ENCODE measurements around the gene C3orf49.
A peak's percentile ranks its signal among the peaks of the same experiment; 100 is the strongest.

Gene C3orf49

DNA sequence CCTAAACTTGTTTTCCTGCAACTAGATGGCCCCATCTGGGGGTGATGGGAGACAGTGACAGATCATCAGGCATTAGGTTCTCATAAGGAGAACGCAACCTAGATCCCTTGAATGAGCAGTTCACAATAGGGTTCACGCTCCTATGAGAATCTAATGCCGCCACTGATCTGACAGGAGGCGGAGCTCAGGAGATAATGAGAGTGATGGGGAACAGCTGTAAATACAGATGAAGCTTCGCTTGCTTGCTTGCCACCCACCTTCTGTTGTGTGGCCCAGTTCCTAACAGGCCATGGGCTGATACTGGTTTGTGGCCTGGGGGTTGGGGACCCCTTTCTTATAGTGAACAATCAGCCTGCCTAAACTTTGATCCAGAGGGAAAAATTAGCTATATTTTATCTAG is 15.2 kb upstream of the C3orf49 start:
- Histone ChIP-seq H3K36me3 (replicated peaks in 1 of 2; ENCODE audit: control insufficient read depth in 2 of 2, insufficient read depth in 2 of 2, low read length in 2 of 2) (no peaks in the 10 kb centered on the region), H3K79me1 (ENCODE audit: low read depth, low read length) (no peaks in the 10 kb centered on the region), H3K4ac (ENCODE audit: low read length) (no peak overlapping the region), H3K9ac (ENCODE audit: low read depth, low read length, poor library complexity) (peak overlapping the region; percentile 10), H2BK5ac (ENCODE audit: low read length) (no peak overlapping the region), H3K18ac (ENCODE audit: low read length) (no peak overlapping the region), H2BK120ac (ENCODE audit: low read depth, low read length) (no peak overlapping the region), H2AFZ (ENCODE audit: low read length) (no peak overlapping the region), H2BK12ac (ENCODE audit: low read length) (no peak overlapping the region), H3K23ac (ENCODE audit: low read depth, low read length, poor library complexity) (no peak overlapping the region), H3K4me2 (ENCODE audit: insufficient read depth, low read length, poor library complexity, severe bottlenecking) (no peak overlapping the region), H3K9me3 (replicated peaks in 1 of 2; ENCODE audit: control insufficient read depth in 2 of 2, insufficient read depth in 1 of 2, low read depth in 1 of 2, low read length in 2 of 2) (no peaks in the 10 kb centered on the region), H3K14ac (ENCODE audit: low read length) (no peak overlapping the region), H4K8ac (ENCODE audit: low read depth, low read length) (no peak overlapping the region), H3K4me1 (ENCODE audit: control insufficient read depth in 2 of 2, insufficient read depth in 1 of 2, low read depth in 1 of 2, low read length in 2 of 2) (peaks cover 0 to 4% of the 10 kb centered on the region in 2 donors), H2BK15ac (ENCODE audit: low read length) (no peak overlapping the region), H4K91ac (ENCODE audit: low read depth, low read length, poor library complexity) (no peak overlapping the region), H3K27me3 (ENCODE audit: control insufficient read depth in 3 of 3, insufficient read depth in 3 of 3, low read depth in 1 of 3, low read length in 3 of 3) (no peaks in the 10 kb centered on the region), H3K4me3 (ENCODE audit: low read length in 2 of 2) (no peak overlapping the region), H2AK5ac (ENCODE audit: low read depth, low read length) (no peak overlapping the region), H3K27ac (replicated peaks; ENCODE audit: low read length) (no peak overlapping the region)
- no CpG with 5 or more reads among the region's 5 CpGs for WGBS, 2 donors (ENCODE audit: extremely low coverage in 2 of 2, insufficient read length in 2 of 2, insufficient replicate concordance in 1 of 2)
- no peak for DNase-seq (ENCODE audit: low spot score)

GRCh38 chr3:63807961-63808565 is 11.0 kb upstream of the C3orf49 start:
- no peaks in the 10 kb centered on the region for H3K9me3 ChIP-seq (replicated peaks in 1 of 2; ENCODE audit: control insufficient read depth in 2 of 2, insufficient read depth in 1 of 2, low read depth in 1 of 2, low read length in 2 of 2)
- no peak overlapping the region for H3K18ac ChIP-seq (ENCODE audit: low read length)
- no peak overlapping the region for H3K14ac ChIP-seq (ENCODE audit: low read length)
- H3K4me2 ChIP-seq (ENCODE audit: insufficient read depth, low read length, poor library complexity, severe bottlenecking) = no peak overlapping the region
- H2BK120ac ChIP-seq (ENCODE audit: low read depth, low read length) = no peak overlapping the region
- H3K4ac ChIP-seq (ENCODE audit: low read length) = no peak overlapping the region
- peaks cover 0 to 4% of the 10 kb centered on the region in 2 donors for H3K4me1 ChIP-seq (ENCODE audit: control insufficient read depth in 2 of 2, insufficient read depth in 1 of 2, low read depth in 1 of 2, low read length in 2 of 2)
- no peaks in the 10 kb centered on the region for H3K79me1 ChIP-seq (ENCODE audit: low read depth, low read length)
- H2AFZ ChIP-seq (ENCODE audit: low read length) = no peak overlapping the region
- H2BK15ac ChIP-seq (ENCODE audit: low read length) = no peak overlapping the region
- H3K4me3 ChIP-seq (ENCODE audit: low read length in 2 of 2) = no peak overlapping the region
- H3K23ac ChIP-seq (ENCODE audit: low read depth, low read length, poor library complexity) = no peak overlapping the region
- WGBS, 2 donors (ENCODE audit: extremely low coverage in 2 of 2, insufficient read length in 2 of 2, insufficient replicate concordance in 1 of 2) = no CpG with 5 or more reads among the region's 5 CpGs
- H3K27me3 ChIP-seq (ENCODE audit: control insufficient read depth in 3 of 3, insufficient read depth in 3 of 3, low read depth in 1 of 3, low read length in 3 of 3) = no peaks in the 10 kb centered on the region
- no peak overlapping the region for H2AK5ac ChIP-seq (ENCODE audit: low read depth, low read length)
- H3K27ac ChIP-seq (replicated peaks; ENCODE audit: low read length) = no peak overlapping the region
- H4K91ac ChIP-seq (ENCODE audit: low read depth, low read length, poor library complexity) = no peak overlapping the region
- no peak for DNase-seq (ENCODE audit: low spot score)
- H3K36me3 ChIP-seq (replicated peaks in 1 of 2; ENCODE audit: control insufficient read depth in 2 of 2, insufficient read depth in 2 of 2, low read length in 2 of 2) = no peaks in the 10 kb centered on the region
- H2BK12ac ChIP-seq (ENCODE audit: low read length) = no peak overlapping the region
- no peak overlapping the region for H2BK5ac ChIP-seq (ENCODE audit: low read length)
- H4K8ac ChIP-seq (ENCODE audit: low read depth, low read length) = no peak overlapping the region
- no peak overlapping the region for H3K9ac ChIP-seq (ENCODE audit: low read depth, low read length, poor library complexity)

DNA sequence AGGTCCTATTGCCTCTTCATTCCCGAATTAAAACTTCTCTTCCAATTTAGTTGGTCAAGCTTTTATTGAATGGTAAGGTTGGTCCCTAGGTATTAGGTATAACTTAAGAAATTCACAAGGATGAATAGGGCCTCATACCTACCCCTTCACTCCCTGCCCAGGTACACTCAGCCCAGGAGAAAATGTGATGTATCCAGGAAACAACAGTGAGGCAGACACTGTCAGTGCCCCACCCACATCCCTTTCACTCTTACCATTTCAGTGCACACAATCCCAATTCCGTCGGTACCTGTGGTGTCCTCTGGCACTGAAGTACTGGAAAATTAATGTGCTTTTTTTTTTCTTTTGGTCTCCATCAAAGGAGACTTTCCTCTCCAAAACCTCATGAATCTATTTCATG is 10.5 kb upstream of the C3orf49 start:
- Histone ChIP-seq H3K23ac (ENCODE audit: low read depth, low read length, poor library complexity) (no peak overlapping the region), H3K36me3 (replicated peaks in 1 of 2; ENCODE audit: control insufficient read depth in 2 of 2, insufficient read depth in 2 of 2, low read length in 2 of 2) (no peaks in the 10 kb centered on the region), H3K18ac (ENCODE audit: low read length) (no peak overlapping the region), H3K4ac (ENCODE audit: low read length) (no peak overlapping the region), H2AK5ac (ENCODE audit: low read depth, low read length) (no peak overlapping the region), H2BK15ac (ENCODE audit: low read length) (no peak overlapping the region), H3K4me2 (ENCODE audit: insufficient read depth, low read length, poor library complexity, severe bottlenecking) (no peak overlapping the region), H3K9me3 (replicated peaks in 1 of 2; ENCODE audit: control insufficient read depth in 2 of 2, insufficient read depth in 1 of 2, low read depth in 1 of 2, low read length in 2 of 2) (no peaks in the 10 kb centered on the region), H2AFZ (ENCODE audit: low read length) (no peak overlapping the region), H3K14ac (ENCODE audit: low read length) (no peak overlapping the region), H2BK5ac (ENCODE audit: low read length) (no peak overlapping the region), H4K8ac (ENCODE audit: low read depth, low read length) (no peak overlapping the region), H3K79me1 (ENCODE audit: low read depth, low read length) (no peaks in the 10 kb centered on the region), H3K4me1 (ENCODE audit: control insufficient read depth in 2 of 2, insufficient read depth in 1 of 2, low read depth in 1 of 2, low read length in 2 of 2) (peaks cover 2 to 4% of the 10 kb centered on the region in 2 donors), H3K27ac (replicated peaks; ENCODE audit: low read length) (no peak overlapping the region), H2BK120ac (ENCODE audit: low read depth, low read length) (no peak overlapping the region), H4K91ac (ENCODE audit: low read depth, low read length, poor library complexity) (no peak overlapping the region), H3K4me3 (ENCODE audit: low read length in 2 of 2) (no peak overlapping the region), H2BK12ac (ENCODE audit: low read length) (no peak overlapping the region), H3K27me3 (ENCODE audit: control insufficient read depth in 3 of 3, insufficient read depth in 3 of 3, low read depth in 1 of 3, low read length in 3 of 3) (no peaks in the 10 kb centered on the region), H3K9ac (ENCODE audit: low read depth, low read length, poor library complexity) (no peak overlapping the region)
- DNase-seq (ENCODE audit: low spot score) = no peak
- no CpG with 5 or more reads among the region's 3 CpGs for WGBS, 2 donors (ENCODE audit: extremely low coverage in 2 of 2, insufficient read length in 2 of 2, insufficient replicate concordance in 1 of 2)

DNA sequence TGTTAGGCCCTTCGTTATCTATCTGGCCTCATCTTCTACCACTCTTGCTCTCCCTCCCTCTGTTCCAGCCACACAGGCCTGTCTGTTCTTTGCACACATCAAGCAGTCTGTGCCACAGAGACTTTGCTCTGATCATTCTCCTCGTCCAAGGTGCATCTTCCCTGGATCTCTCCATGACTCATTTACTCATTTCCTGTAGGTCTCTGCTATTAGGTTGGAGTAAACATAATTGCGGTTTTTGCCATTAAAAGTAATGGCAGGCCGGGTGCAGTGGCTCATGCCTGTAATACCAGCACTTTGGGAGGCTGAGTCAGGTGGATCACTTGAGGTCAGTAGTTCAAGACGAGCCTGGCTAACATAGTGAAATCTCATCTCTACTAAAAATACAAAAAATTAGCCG is 9.5 kb upstream of the C3orf49 start:
- Histone ChIP-seq H3K79me1 (ENCODE audit: low read depth, low read length) (no peaks in the 10 kb centered on the region), H3K18ac (ENCODE audit: low read length) (no peak overlapping the region), H3K4me1 (ENCODE audit: control insufficient read depth in 2 of 2, insufficient read depth in 1 of 2, low read depth in 1 of 2, low read length in 2 of 2) (peaks cover 4 to 8% of the 10 kb centered on the region in 2 donors), H2BK120ac (ENCODE audit: low read depth, low read length) (no peak overlapping the region), H2AFZ (ENCODE audit: low read length) (no peak overlapping the region), H3K9me3 (replicated peaks in 1 of 2; ENCODE audit: control insufficient read depth in 2 of 2, insufficient read depth in 1 of 2, low read depth in 1 of 2, low read length in 2 of 2) (no peaks in the 10 kb centered on the region), H3K23ac (ENCODE audit: low read depth, low read length, poor library complexity) (no peak overlapping the region), H2AK5ac (ENCODE audit: low read depth, low read length) (no peak overlapping the region), H4K8ac (ENCODE audit: low read depth, low read length) (no peak overlapping the region), H3K4ac (ENCODE audit: low read length) (no peak overlapping the region), H3K4me2 (ENCODE audit: insufficient read depth, low read length, poor library complexity, severe bottlenecking) (no peak overlapping the region), H3K14ac (ENCODE audit: low read length) (no peak overlapping the region), H3K4me3 (ENCODE audit: low read length in 2 of 2) (no peak overlapping the region), H3K27ac (replicated peaks; ENCODE audit: low read length) (no peak overlapping the region), H2BK12ac (ENCODE audit: low read length) (no peak overlapping the region), H3K36me3 (replicated peaks in 1 of 2; ENCODE audit: control insufficient read depth in 2 of 2, insufficient read depth in 2 of 2, low read length in 2 of 2) (no peaks in the 10 kb centered on the region), H2BK5ac (ENCODE audit: low read length) (no peak overlapping the region), H4K91ac (ENCODE audit: low read depth, low read length, poor library complexity) (no peak overlapping the region), H3K9ac (ENCODE audit: low read depth, low read length, poor library complexity) (no peak overlapping the region), H3K27me3 (ENCODE audit: control insufficient read depth in 3 of 3, insufficient read depth in 3 of 3, low read depth in 1 of 3, low read length in 3 of 3) (no peaks in the 10 kb centered on the region), H2BK15ac (ENCODE audit: low read length) (no peak overlapping the region)
- DNase-seq (ENCODE audit: low spot score) = no peak
- WGBS, 2 donors (ENCODE audit: extremely low coverage in 2 of 2, insufficient read length in 2 of 2, insufficient replicate concordance in 1 of 2) = no CpG with 5 or more reads among the region's 6 CpGs
